DND-41 (cell line): Measurements from ENCODE around the gene CLCNKB.

ENCODE experiments used
- CTCF ChIP-seq: IDR thresholded peaks from 2 replicates; pipeline ENCODE4 v1.5.1; 2012; ENCODE audit warnings: borderline replicate concordance, low read length, moderate library complexity, mild to moderate bottlenecking; ENCODE audit not compliant: poor library complexity, severe bottlenecking; ENCODE audit errors: extremely low read depth
- EZH2 ChIP-seq: IDR thresholded peaks from 3 replicates; pipeline ENCODE4 v1.6.1; 2012; ENCODE audit warnings: borderline replicate concordance, low read depth, mild to moderate bottlenecking, moderate library complexity, low read length, inconsistent platforms; ENCODE audit not compliant: severe bottlenecking

DNA sequence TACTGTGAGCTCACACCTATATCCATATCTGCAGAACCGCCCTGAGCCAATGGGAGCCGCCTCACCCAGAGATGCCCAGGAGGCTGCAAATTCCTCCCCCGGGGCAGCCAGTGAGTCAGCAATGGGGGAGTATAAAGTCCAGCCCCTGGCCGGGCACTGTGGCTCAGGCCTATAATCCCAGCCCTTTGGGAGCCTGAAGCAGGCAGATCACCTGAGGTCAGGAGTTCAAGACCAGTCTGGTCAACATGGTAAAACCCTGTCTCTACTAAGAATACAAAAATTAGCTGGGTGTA is 5.0 kb upstream of the CLCNKB start:
- TF ChIP-seq CTCF (no peak), EZH2 (no peak)
